OCI-LY7 (cell line): Measurements from ENCODE around the gene GPR15. TPM values are rescaled to one million over a fixed set of nuclear protein-coding genes. Genes with fewer than 3 reads are reported as not detected.
A peak's percentile ranks its signal among the peaks of the same experiment; 100 is the strongest.

ENCODE experiments used
- BruUV-seq: library from RNA; stranded (reverse); fragments of 400-500 nt; replicated peaks from 2 replicates; lab custom pipeline; 2021; lab: Mats Ljungman, UMichigan
- CTCF ChIA-PET: fragments of 300-600 bp; sonication (Branson Sonifier 250); formaldehyde crosslinking; loops from one replicate; lab custom pipeline; 2022; ENCODE audit warnings: antibody characterized with exemption; ENCODE audit not compliant: unreplicated experiment; lab: Charles Lee
- POLR2A ChIA-PET: fragments of 300-600 bp; sonication (Branson Sonifier 250); formaldehyde crosslinking; loops from one replicate; lab custom pipeline; 2022; ENCODE audit warnings: antibody characterized with exemption; lab: Charles Lee
- DNase-seq: peaks from one replicate; pipeline ENCODE4 v3.0.0-alpha.2; 2015; ENCODE audit warnings: low spot score
- H2AFZ ChIP-seq: fragments of 200-600 bp; sonication (generic), shearing (Covaris generic); 2 replicates; pipeline ENCODE4 v1.6.1; 2014; ENCODE audit warnings: mild to moderate bottlenecking, antibody characterized with exemption, low read length, moderate library complexity
- H3K27ac ChIP-seq: fragments of 200-600 bp; sonication (generic); 2 replicates; pipeline ENCODE4 v1.5.1; 2014; ENCODE audit warnings: mixed run types, low read depth, mild to moderate bottlenecking, moderate library complexity, low read length, inconsistent platforms; ENCODE audit not compliant: poor library complexity, severe bottlenecking
- H3K36me3 ChIP-seq: fragments of 200-600 bp; sonication (generic); 2 replicates; pipeline ENCODE4 v1.6.1; 2014; ENCODE audit warnings: mild to moderate bottlenecking, antibody characterized with exemption, low read length, moderate library complexity, mixed read lengths; ENCODE audit not compliant: insufficient read depth
- H3K4me1 ChIP-seq: fragments of 200-600 bp; sonication (generic); 2 replicates; pipeline ENCODE4 v1.5.1; 2014; ENCODE audit warnings: mild to moderate bottlenecking, low read length; ENCODE audit not compliant: insufficient read depth, poor library complexity, severe bottlenecking
- H3K4me2 ChIP-seq: fragments of 200-600 bp; sonication (generic); 2 replicates; pipeline ENCODE4 v1.6.1; 2014; ENCODE audit warnings: mild to moderate bottlenecking, low read length
- H3K4me3 ChIP-seq: fragments of 200-600 bp; sonication (generic); 2 replicates; pipeline ENCODE4 v1.5.1; 2014; ENCODE audit warnings: mild to moderate bottlenecking, low read depth, low read length; ENCODE audit not compliant: poor library complexity, severe bottlenecking
- H3K79me2 ChIP-seq: fragments of 200-600 bp; sonication (generic); 2 replicates; pipeline ENCODE4 v1.6.1; 2016; ENCODE audit warnings: low read depth, mild to moderate bottlenecking, low read length, moderate library complexity, mixed read lengths; ENCODE audit not compliant: insufficient read depth
- H3K9me2 ChIP-seq: fragments of 200-600 bp; sonication (generic); 2 replicates; pipeline ENCODE4 v1.6.1; 2016; ENCODE audit warnings: mild to moderate bottlenecking, low read length, mixed read lengths; ENCODE audit not compliant: insufficient read depth
- H3K9me3 ChIP-seq: fragments of 200-600 bp; sonication (generic); 2 replicates; pipeline ENCODE4 v1.6.1; 2014; ENCODE audit warnings: mild to moderate bottlenecking, mixed run types, low read length, mixed read lengths
- H4K20me1 ChIP-seq: fragments of 200-600 bp; sonication (generic); 2 replicates; pipeline ENCODE4 v1.6.1; 2014; ENCODE audit warnings: mild to moderate bottlenecking, antibody characterized with exemption, low read length, moderate library complexity, mixed read lengths; ENCODE audit not compliant: insufficient read depth
- CTCF ChIP-seq: fragments of 200-600 bp; sonication (generic); conservative IDR thresholded peaks from 2 replicates; pipeline ENCODE4 v1.5.1; 2014; ENCODE audit warnings: mild to moderate bottlenecking, antibody characterized with exemption, low read length, moderate library complexity, mixed read lengths
- EZH2phosphoT487 ChIP-seq: fragments of 200-600 bp; sonication (generic); IDR thresholded peaks from 2 replicates; pipeline ENCODE4 v1.6.1; 2018; ENCODE audit warnings: low read depth, borderline replicate concordance, mild to moderate bottlenecking, mixed run types, antibody characterized with exemption, low read length, moderate library complexity, mixed read lengths
- intact Hi-C: fragments of 100-400 bp; cut with micrococcal nuclease; formaldehyde crosslinking; loops from one replicate; pipeline ENCODE4 v1.10.0; 2022; ENCODE audit not compliant: unreplicated experiment
- total RNA-seq, 2 experiments: library from RNA; depleted of rRNA in 1 of 2; stranded (reverse); fragments of >200 nt in 1 of 2; shearing (Covaris generic) in 1 of 2; gene quantifications; 2 replicates each; pipeline ENCODE4 v1.2.3, GENCODE V29; 2014 to 2022

The GPR15 gene
- total RNA-seq, 2 experiments from 2014 or later: 29.8 to 32.0 TPM

GRCh38 chr3:98541695-98542094 lies 9.9 kb downstream of the GPR15 start:
- Histone ChIP-seq H3K9me3 (no peaks in the 10 kb centered on the region), H3K4me2 (no peak overlapping the region), H3K36me3 (no peaks in the 10 kb centered on the region; the same call in 1 of the 2 replicates), H3K9me2 (no peaks in the 10 kb centered on the region), H2AFZ (no peak overlapping the region), H3K4me1 (peaks cover 66% of the 10 kb centered on the region), H3K79me2 (peaks cover 31% of the 10 kb centered on the region; the same call in 1 of the 2 replicates), H4K20me1 (no peaks in the 10 kb centered on the region), H3K4me3 (no peak overlapping the region), H3K27ac (no peak overlapping the region)
- DNase-seq: no peak
- no TSS peak for BruUV-seq
- ChIA-PET CTCF (no interaction called here), POLR2A (interaction anchor here (1.0 to 3.3 kb wide), 9 partner anchors 9 to 23 kb away, joined by 3 to 27 read pairs (median 5); partner anchors contain the start of gene GPR15)
- TF ChIP-seq EZH2phosphoT487: no peak
- TF ChIP-seq CTCF: no peak
- intact Hi-C loops: loop anchor here (2.0 kb wide), 1 partner anchor 21 kb away; no protein-coding TSS in a partner anchor

GRCh38 chr3:98542623-98543022 lies 10.8 kb downstream of the GPR15 start:
- DNase-seq: no peak
- BruUV-seq: no TSS peak
- Histone ChIP-seq H4K20me1 (no peaks in the 10 kb centered on the region), H3K36me3 (no peaks in the 10 kb centered on the region; the same call in 1 of the 2 replicates), H3K4me1 (peaks cover 57% of the 10 kb centered on the region), H2AFZ (no peak overlapping the region), H3K27ac (no peak overlapping the region), H3K4me3 (no peak overlapping the region), H3K4me2 (no peak overlapping the region), H3K9me3 (no peaks in the 10 kb centered on the region), H3K9me2 (no peaks in the 10 kb centered on the region), H3K79me2 (peaks cover 21% of the 10 kb centered on the region; the same call in 1 of the 2 replicates)
- TF ChIP-seq EZH2phosphoT487: no peak
- no peak for TF ChIP-seq CTCF
- intact Hi-C loops: no loop called here
- ChIA-PET CTCF (no interaction called here), POLR2A (interaction anchor here (0.6 to 3.3 kb wide), 4 partner anchors 9 to 23 kb away, joined by 3 to 27 read pairs (median 4); no protein-coding TSS in a partner anchor)

- peaks cover 37% of the 10 kb centered on the region for H3K4me1 ChIP-seq
- H3K79me2 ChIP-seq: peaks cover 4% of the 10 kb centered on the region; the same call in 1 of the 2 replicates
- POLR2A ChIA-PET: interaction anchor here (0.8 to 2.9 kb wide), 11 partner anchors 9 to 20 kb away, joined by 3 to 28 read pairs (median 4); partner anchors contain the start of gene GPR15
- peak overlapping the region; percentile 90 for H2AFZ ChIP-seq
- H3K27ac ChIP-seq: no peak overlapping the region
- no TSS peak for BruUV-seq
- CTCF ChIA-PET: interaction anchor here (1.0 kb wide), 1 partner anchor 17 kb away, joined by 3 read pairs; no protein-coding TSS in a partner anchor
- H3K4me2 ChIP-seq: peak overlapping the region; percentile 58
- H4K20me1 ChIP-seq: no peaks in the 10 kb centered on the region
- peak; percentile 41 for DNase-seq
- H3K36me3 ChIP-seq: no peaks in the 10 kb centered on the region; the same call in 1 of the 2 replicates
- TF ChIP-seq EZH2phosphoT487 (no peak), CTCF (no peak)
- no peaks in the 10 kb centered on the region for H3K9me2 ChIP-seq
- peak overlapping the region; percentile 29 for H3K4me3 ChIP-seq
- intact Hi-C loops: no loop called here
- no peaks in the 10 kb centered on the region for H3K9me3 ChIP-seq
These were observed 14.2 kb downstream of the GPR15 start for GRCh38 chr3:98545940-98546339.
